SJSA1 (cell line): Measurements from ENCODE around the gene PHF14. TPM values are rescaled to one million over a fixed set of nuclear protein-coding genes. Genes with fewer than 3 reads are reported as not detected.

Experiments used
- DNase-seq, 2 experiments: peaks; one replicate each; pipeline ENCODE4 v3.0.0-alpha.2; 2015 to 2020; ENCODE audit warnings: low spot score in 2 of 2, low read depth in 1 of 2
- H3K27ac ChIP-seq: fragments of 250-450 bp; sonication (Bioruptor Pico); 2 replicates; pipeline ENCODE4 v1.5.1; 2020; ENCODE audit warnings: mild to moderate bottlenecking, moderate library complexity
- H3K27me3 ChIP-seq: fragments of 250-450 bp; sonication (Bioruptor Pico); replicated peaks from 2 replicates; pipeline ENCODE4 v1.5.1; 2020; ENCODE audit warnings: mild to moderate bottlenecking, moderate library complexity
- H3K36me3 ChIP-seq: fragments of 250-450 bp; sonication (Bioruptor Pico); 2 replicates; pipeline ENCODE4 v1.5.1; 2020; ENCODE audit warnings: mild to moderate bottlenecking
- H3K4me1 ChIP-seq: fragments of 250-450 bp; sonication (Bioruptor Pico); replicated peaks from 2 replicates; pipeline ENCODE4 v1.6.1; 2021; ENCODE audit warnings: mild to moderate bottlenecking
- H3K4me3 ChIP-seq: fragments of 250-450 bp; sonication (Bioruptor Pico); 2 replicates; pipeline ENCODE4 v1.5.1; 2020; ENCODE audit warnings: mild to moderate bottlenecking
- H3K9me3 ChIP-seq: fragments of 250-450 bp; sonication (Bioruptor Pico); replicated peaks from 2 replicates; pipeline ENCODE4 v1.5.1; 2020; ENCODE audit warnings: mild to moderate bottlenecking
- total RNA-seq: library from RNA; depleted of rRNA; stranded (reverse); fragments of >200 nt; shearing (Covaris generic); gene quantifications from 2 replicates; pipeline ENCODE4 v1.2.3, GENCODE V29; 2014

Gene PHF14
- total RNA-seq, 1 experiment from 2014 or later = 26.9 TPM

GRCh38 chr7:11177793-11178192, 204.1 kb downstream of the PHF14 start:
- H3K4me3 ChIP-seq = no peak overlapping the region
- H3K9me3 ChIP-seq = no peaks in the 10 kb centered on the region
- DNase-seq = no peak
- H3K27me3 ChIP-seq = no peaks in the 10 kb centered on the region
- no peaks in the 10 kb centered on the region for H3K36me3 ChIP-seq
- no peaks in the 10 kb centered on the region for H3K4me1 ChIP-seq
- no peak overlapping the region for H3K27ac ChIP-seq

DNA sequence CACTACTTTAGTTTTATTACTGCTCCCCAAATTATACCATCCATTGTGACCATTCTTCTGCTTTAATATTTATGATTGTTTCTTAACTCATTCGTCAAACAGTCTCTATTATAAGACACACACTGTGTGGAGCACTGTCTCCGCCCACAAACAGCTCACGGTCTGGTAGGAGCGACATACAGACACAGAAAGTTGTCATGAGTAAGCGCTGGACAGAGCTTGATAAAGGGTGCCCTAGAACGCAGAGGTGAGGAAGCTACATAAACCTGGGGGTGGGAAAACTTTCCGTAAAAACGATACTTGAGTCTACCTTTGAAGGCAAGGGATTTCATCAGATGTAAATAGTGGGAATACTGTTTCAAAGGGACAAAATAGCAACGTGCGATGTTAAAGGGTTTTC, 207.9 kb downstream of the PHF14 start:
- Histone ChIP-seq H3K36me3 (no peaks in the 10 kb centered on the region), H3K27me3 (no peaks in the 10 kb centered on the region), H3K9me3 (no peaks in the 10 kb centered on the region), H3K4me1 (no peaks in the 10 kb centered on the region), H3K4me3 (no peak overlapping the region), H3K27ac (no peak overlapping the region)
- DNase-seq = no peak

DNA sequence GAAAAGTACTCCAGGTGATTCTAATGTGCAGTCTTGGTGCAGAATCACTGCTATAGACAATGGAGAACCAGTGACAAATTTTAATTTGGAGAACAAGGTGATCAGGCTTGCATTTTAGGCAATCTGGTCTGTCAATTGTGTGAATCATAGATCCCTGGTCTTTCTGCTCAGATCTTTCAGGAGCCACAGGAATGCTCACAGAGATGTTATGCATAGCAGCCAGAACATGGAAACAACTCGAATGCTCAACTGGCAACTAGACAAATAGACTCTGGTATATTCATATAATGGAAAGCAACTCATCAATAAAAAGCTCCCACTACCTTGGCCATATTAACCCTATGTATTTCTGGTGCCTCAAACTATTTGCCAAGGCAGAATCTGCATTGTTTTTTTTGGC, 209.1 kb downstream of the PHF14 start:
- H3K36me3 ChIP-seq = no peaks in the 10 kb centered on the region
- no peaks in the 10 kb centered on the region for H3K27me3 ChIP-seq
- H3K4me3 ChIP-seq = no peak overlapping the region
- H3K4me1 ChIP-seq = no peaks in the 10 kb centered on the region
- no peak overlapping the region for H3K27ac ChIP-seq
- no peak for DNase-seq
- no peaks in the 10 kb centered on the region for H3K9me3 ChIP-seq

GRCh38 chr7:11185179-11185815, 211.6 kb downstream of the PHF14 start:
- DNase-seq = no peak
- H3K27ac ChIP-seq = no peak overlapping the region
- H3K36me3 ChIP-seq = no peaks in the 10 kb centered on the region
- no peaks in the 10 kb centered on the region for H3K9me3 ChIP-seq
- no peaks in the 10 kb centered on the region for H3K4me1 ChIP-seq
- H3K27me3 ChIP-seq = no peaks in the 10 kb centered on the region
- H3K4me3 ChIP-seq = no peak overlapping the region

DNA sequence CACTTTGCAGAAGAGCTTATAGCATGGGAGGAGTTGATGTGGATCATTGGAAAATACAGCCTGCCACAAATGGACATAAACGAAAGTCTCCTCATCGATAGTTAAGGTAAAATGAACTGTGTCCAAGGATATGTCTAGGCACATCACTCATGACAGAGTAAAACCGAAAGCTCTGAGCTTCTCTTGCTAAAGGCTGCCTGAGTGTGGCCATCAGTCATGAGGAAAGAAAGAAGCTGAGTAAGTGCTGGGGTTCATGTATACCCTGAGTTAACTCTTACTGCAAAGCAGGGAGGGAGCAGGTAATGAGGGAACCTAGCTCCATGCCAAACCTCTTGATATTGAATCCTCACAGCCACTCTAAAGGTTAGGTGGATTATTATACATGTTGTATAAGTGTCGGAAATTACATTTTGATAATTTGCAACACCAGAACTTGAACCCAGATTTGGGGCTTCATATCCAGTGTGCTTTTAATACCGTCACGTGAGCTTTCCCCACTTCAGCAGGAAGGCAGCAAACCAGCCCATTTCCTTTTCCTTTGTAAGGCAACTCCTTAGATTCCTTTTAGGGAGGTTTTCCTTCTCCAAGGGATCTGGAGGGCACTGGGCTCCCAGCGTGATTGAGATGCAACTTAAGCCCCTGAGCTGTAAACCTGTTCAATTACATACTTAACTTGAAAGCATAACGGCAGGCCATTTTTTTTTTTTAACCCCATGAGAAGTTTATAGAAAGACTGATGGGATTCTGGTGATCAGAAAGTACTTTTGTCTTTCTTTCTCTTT, 215.0 kb downstream of the PHF14 start:
- Histone ChIP-seq H3K4me1 (no peaks in the 10 kb centered on the region), H3K27me3 (no peaks in the 10 kb centered on the region), H3K27ac (no peak overlapping the region), H3K9me3 (no peaks in the 10 kb centered on the region), H3K4me3 (no peak overlapping the region), H3K36me3 (no peaks in the 10 kb centered on the region)
- DNase-seq = no peak

- no peak for DNase-seq
- no peaks in the 10 kb centered on the region for H3K36me3 ChIP-seq
- no peaks in the 10 kb centered on the region for H3K9me3 ChIP-seq
- no peaks in the 10 kb centered on the region for H3K27me3 ChIP-seq
- H3K27ac ChIP-seq = no peak overlapping the region
- H3K4me3 ChIP-seq = no peak overlapping the region
- no peaks in the 10 kb centered on the region for H3K4me1 ChIP-seq
Measured at GRCh38 chr7:11191081-11191480, 217.4 kb downstream of the PHF14 start.

GRCh38 chr7:11191574-11192220, 218.0 kb downstream of the PHF14 start:
- no peaks in the 10 kb centered on the region for H3K4me1 ChIP-seq
- H3K36me3 ChIP-seq = no peaks in the 10 kb centered on the region
- no peak overlapping the region for H3K4me3 ChIP-seq
- no peak for DNase-seq
- no peaks in the 10 kb centered on the region for H3K27me3 ChIP-seq
- H3K9me3 ChIP-seq = no peaks in the 10 kb centered on the region
- no peak overlapping the region for H3K27ac ChIP-seq

DNA sequence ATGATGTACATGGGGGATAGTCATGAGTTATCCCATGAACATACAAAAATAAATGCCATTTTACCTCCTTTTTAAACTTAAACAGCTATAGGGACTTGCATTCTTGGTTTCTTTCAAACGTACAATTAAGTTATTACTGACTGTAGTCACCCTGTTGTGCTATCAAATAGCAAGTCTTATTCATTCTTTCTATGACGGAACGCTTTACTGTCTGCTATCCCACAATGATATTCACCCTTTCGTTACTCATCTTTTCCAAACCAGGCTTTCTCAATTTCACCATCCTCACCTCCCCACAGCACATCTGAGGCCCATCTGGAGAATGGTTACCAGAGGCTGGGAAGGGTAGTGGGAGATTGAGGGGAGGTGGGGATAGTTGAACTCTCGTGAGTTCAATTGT, 218.8 kb downstream of the PHF14 start:
- no peaks in the 10 kb centered on the region for H3K36me3 ChIP-seq
- H3K27me3 ChIP-seq = no peaks in the 10 kb centered on the region
- H3K9me3 ChIP-seq = no peaks in the 10 kb centered on the region
- DNase-seq = no peak
- no peaks in the 10 kb centered on the region for H3K4me1 ChIP-seq
- no peak overlapping the region for H3K4me3 ChIP-seq
- H3K27ac ChIP-seq = no peak overlapping the region

DNA sequence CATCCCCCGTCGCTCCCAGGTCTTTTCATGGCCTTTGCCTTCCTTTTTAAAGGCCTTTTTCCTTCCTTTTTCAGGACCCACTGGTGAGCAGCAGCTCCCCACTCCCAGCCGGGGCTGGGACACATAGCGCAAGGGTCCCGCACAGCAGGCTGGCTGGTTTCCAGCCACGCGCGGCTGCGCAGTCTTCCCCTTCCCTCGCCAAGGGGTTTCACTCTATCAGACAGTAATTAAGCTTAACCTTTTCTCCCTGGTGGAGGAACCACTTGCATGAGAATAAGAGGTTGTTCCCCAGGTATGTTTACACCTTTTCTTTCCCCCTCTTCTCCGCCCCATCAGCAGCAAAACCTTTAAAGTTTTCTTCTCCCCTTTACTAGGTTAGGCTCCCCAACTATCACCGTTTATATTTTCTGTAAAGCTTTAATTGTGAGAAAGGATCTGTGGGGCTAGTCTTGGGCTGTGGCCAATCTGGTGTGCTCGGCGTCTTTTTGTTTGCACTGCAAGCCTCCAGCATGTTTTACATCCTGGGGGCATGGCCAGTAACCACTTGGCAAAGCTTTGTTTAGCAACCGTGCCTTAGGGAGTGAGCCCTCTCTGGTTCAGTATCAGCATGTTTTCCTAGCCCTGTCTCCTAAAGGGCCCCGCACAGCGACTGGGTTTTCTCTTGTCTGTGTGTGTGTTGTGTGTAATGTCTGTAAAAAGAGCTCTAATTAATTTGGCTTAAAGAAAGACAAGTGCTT, 219.6 kb downstream of the PHF14 start:
- DNase-seq = no peak
- Histone ChIP-seq H3K27ac (no peak overlapping the region), H3K9me3 (no peaks in the 10 kb centered on the region)

DNA sequence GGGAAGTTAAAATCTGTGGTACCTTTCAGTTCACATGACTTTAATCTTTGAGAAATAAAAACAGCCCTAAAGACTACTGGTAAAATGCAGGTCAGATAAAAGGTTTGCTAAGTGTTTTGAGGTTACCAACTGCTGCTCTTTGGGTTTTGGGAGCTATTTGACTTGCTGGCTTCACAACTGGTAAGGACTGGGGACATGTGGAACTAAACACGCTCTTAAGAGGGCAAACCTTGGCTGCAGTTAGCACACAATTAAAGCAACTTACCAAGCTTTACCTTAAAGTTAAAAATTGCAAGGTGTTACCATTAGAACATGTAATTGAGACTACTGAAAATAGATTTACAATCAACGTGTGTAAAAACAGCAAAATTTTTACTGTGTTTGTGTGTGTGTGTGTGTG, 220.2 kb downstream of the PHF14 start:
- H3K27me3 ChIP-seq = no peaks in the 10 kb centered on the region
- no peak overlapping the region for H3K4me3 ChIP-seq
- DNase-seq = no peak
- H3K4me1 ChIP-seq = no peaks in the 10 kb centered on the region
- no peak overlapping the region for H3K27ac ChIP-seq
- no peaks in the 10 kb centered on the region for H3K9me3 ChIP-seq
- H3K36me3 ChIP-seq = no peaks in the 10 kb centered on the region

More for the DNA sequence above, 219.6 kb downstream of the PHF14 start:
- Histone ChIP-seq H3K4me1 (no peaks in the 10 kb centered on the region), H3K36me3 (no peaks in the 10 kb centered on the region), H3K4me3 (no peak overlapping the region), H3K27me3 (no peaks in the 10 kb centered on the region)

DNA sequence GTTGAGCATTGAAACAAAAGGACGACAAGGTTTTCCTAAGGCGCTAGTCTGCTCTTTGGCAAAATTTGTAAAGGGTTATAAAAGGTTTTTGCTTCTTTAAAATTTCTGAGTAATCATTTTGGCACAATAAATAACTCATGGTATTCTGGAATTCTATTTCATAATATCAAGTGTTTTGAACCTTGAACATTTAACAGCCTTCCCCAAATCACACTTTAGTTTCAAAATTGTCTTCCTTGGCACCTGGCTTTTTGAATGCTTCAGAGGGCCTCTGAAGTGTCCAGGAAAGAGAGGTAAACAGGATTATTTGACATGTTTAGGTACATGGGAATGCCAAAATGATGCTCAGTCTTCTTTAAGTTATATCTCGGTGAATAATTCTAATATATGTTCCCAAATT, 220.8 kb downstream of the PHF14 start:
- Histone ChIP-seq H3K9me3 (no peaks in the 10 kb centered on the region), H3K27ac (no peak overlapping the region), H3K36me3 (no peaks in the 10 kb centered on the region), H3K27me3 (no peaks in the 10 kb centered on the region), H3K4me3 (no peak overlapping the region), H3K4me1 (no peaks in the 10 kb centered on the region)
- DNase-seq = no peak

GRCh38 chr7:11195502-11195901, 221.8 kb downstream of the PHF14 start:
- Histone ChIP-seq H3K27ac (no peak overlapping the region), H3K4me3 (no peak overlapping the region), H3K36me3 (no peaks in the 10 kb centered on the region), H3K27me3 (no peaks in the 10 kb centered on the region), H3K9me3 (no peaks in the 10 kb centered on the region), H3K4me1 (no peaks in the 10 kb centered on the region)
- DNase-seq = no peak

GRCh38 chr7:11196143-11196542, 222.5 kb downstream of the PHF14 start:
- DNase-seq = no peak
- Histone ChIP-seq H3K4me1 (no peaks in the 10 kb centered on the region), H3K27ac (no peak overlapping the region), H3K36me3 (no peaks in the 10 kb centered on the region), H3K9me3 (no peaks in the 10 kb centered on the region), H3K4me3 (no peak overlapping the region), H3K27me3 (no peaks in the 10 kb centered on the region)

DNA sequence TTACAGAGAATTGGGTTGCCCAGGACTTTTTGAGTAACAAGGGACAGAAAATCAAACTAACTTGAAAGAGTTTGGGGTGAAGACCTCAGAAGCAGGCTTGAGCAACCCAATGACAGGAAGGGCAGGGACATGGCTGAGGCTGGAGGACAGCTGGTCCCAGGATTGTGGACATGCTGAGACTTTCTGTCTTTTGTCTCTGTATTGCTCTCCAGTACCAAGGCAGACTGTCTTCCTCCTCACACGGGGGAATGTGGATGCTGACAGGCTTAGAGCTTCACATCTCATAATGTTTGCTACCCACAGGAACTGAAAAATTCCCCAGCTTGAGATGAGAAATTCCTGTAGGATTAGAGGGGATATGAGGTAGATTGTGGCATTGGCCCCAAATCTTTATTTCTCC, 229.6 kb downstream of the PHF14 start:
- no peak for DNase-seq
- Histone ChIP-seq H3K27ac (no peak overlapping the region), H3K27me3 (no peaks in the 10 kb centered on the region), H3K9me3 (no peaks in the 10 kb centered on the region), H3K36me3 (no peaks in the 10 kb centered on the region), H3K4me1 (no peaks in the 10 kb centered on the region), H3K4me3 (no peak overlapping the region)
